ENCODE measurements around the gene ABHD12. TPM values are rescaled to one million over a fixed set of nuclear protein-coding genes. Genes with fewer than 3 reads are reported as not detected.

Gene ABHD12
- total RNA-seq, 1 experiment from 2014 or later = 48.3 TPM

DNA sequence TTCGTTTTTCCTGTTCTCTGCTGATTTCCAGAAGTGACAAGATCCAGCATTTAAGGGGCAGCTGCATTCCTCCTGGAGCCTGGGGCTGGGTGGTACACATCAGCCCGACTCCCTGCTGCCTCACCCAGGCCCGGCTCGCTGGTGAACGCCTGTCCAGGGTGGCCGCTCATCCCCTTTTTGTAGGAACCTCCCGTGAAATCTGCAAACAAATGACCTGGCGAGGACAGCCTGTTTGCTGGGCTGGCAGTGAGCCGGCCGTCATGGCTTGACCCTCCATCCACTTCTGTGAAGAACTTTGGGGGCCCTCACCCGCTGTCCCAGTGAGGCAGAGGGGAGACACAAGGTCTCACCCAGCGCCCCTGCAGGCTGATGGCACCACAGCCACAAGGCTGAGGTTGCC is 103.7 kb downstream of the ABHD12 start:
- H3K4me3 ChIP-seq (ENCODE audit: low read length) = no peak overlapping the region
- ATAC-seq = no peak
- no peaks in the 10 kb centered on the region for H3K27me3 ChIP-seq (ENCODE audit: low read length)
- H3K27ac ChIP-seq (ENCODE audit: low read length) = no peak overlapping the region
- no peaks in the 10 kb centered on the region for H3K79me2 ChIP-seq (ENCODE audit: low read length)
- no peaks in the 10 kb centered on the region for H3K9me2 ChIP-seq (replicated peaks; ENCODE audit: low read length)
- no peak overlapping the region for H2AFZ ChIP-seq (ENCODE audit: low read length)
- intact Hi-C loops (cut with micrococcal nuclease) = no loop called here
- H3K4me1 ChIP-seq (ENCODE audit: insufficient read depth, low read length) = no peaks in the 10 kb centered on the region
- ChIA-PET POLR2A (ENCODE audit: unreplicated experiment) (no interaction called here), CTCF (no interaction called here)
- no peak for TF ChIP-seq EZH2 (IDR thresholded peaks at IDR 0.05; ENCODE audit: low read length, unreplicated experiment)
- TF ChIP-seq, protein P1, sequence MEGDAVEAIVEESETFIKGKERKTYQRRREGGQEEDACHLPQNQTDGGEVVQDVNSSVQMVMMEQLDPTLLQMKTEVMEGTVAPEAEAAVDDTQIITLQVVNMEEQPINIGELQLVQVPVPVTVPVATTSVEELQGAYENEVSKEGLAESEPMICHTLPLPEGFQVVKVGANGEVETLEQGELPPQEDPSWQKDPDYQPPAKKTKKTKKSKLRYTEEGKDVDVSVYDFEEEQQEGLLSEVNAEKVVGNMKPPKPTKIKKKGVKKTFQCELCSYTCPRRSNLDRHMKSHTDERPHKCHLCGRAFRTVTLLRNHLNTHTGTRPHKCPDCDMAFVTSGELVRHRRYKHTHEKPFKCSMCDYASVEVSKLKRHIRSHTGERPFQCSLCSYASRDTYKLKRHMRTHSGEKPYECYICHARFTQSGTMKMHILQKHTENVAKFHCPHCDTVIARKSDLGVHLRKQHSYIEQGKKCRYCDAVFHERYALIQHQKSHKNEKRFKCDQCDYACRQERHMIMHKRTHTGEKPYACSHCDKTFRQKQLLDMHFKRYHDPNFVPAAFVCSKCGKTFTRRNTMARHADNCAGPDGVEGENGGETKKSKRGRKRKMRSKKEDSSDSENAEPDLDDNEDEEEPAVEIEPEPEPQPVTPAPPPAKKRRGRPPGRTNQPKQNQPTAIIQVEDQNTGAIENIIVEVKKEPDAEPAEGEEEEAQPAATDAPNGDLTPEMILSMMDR (conservative IDR thresholded peaks at IDR 0.05; ENCODE audit: low read depth, low read length) = no peak
- no peak for TF ChIP-seq EZH2phosphoT487 (IDR thresholded peaks at IDR 0.05; ENCODE audit: borderline replicate concordance, low read length)
- H3F3A ChIP-seq (ENCODE audit: low read length, unreplicated experiment) = no peaks in the 10 kb centered on the region
- DNase-seq = no peak
- H3K36me3 ChIP-seq (ENCODE audit: low read depth, low read length) = peaks cover 86% of the 10 kb centered on the region
- BruUV-seq (replicated peaks) = no TSS peak
- no peak overlapping the region for H3K4me2 ChIP-seq (ENCODE audit: low read length)
- no peaks in the 10 kb centered on the region for H4K20me1 ChIP-seq (ENCODE audit: low read length)
- H3K9ac ChIP-seq (ENCODE audit: low read length) = no peak overlapping the region
- no peaks in the 10 kb centered on the region for H3K9me3 ChIP-seq (ENCODE audit: low read length)

DNA sequence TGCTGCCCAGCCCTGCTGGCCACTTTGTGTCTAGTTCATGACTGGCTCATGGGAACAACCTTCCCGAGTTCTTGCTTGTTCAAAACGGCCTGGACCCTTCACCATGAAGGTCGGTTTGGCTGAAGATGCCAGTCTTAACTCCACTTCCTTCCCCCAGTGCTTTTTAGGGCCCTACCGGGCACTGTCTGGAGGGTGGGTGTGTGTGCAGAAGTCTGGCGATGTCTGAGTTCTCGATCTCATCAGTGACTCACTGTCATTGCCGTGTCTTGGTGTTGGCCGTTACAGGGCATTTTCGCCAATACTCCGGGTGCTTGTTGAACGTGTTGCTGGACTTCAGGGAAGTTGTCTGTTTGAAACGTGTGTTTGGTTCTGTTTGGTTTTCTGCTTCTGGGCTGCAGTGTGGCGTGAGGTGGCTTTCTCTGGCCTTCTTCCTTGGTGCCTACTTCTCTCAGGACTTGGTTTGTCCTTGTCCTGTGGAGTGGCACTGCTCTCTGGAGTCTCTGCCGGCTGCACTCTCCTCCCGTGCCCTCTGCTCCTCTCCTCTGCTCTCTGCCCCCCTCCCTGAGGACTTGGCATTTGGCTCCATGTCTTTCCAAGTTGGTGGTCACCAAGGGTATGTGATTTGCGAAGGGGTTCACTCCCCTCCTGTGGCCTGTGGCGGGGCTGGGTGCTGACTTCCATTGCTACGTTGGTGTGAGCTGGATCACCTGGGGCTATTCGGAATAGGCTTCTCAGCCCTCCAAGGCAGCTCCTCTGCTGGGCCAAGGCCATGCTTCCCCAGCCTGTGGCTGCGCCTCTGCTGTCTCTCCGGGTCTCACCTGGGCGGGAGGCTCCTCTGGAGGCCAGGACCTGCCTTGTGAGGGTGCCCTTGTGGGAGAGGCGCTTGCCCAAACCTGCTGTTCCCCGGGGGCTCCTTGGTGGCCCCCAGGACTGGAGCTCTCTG is 104.5 kb downstream of the ABHD12 start:
- Histone ChIP-seq H3K27me3 (ENCODE audit: low read length) (no peaks in the 10 kb centered on the region), H3F3A (ENCODE audit: low read length, unreplicated experiment) (no peaks in the 10 kb centered on the region), H3K9me3 (ENCODE audit: low read length) (no peaks in the 10 kb centered on the region), H3K79me2 (ENCODE audit: low read length) (no peaks in the 10 kb centered on the region), H3K4me3 (ENCODE audit: low read length) (no peak overlapping the region), H4K20me1 (ENCODE audit: low read length) (no peaks in the 10 kb centered on the region), H3K9ac (ENCODE audit: low read length) (no peak overlapping the region), H3K9me2 (replicated peaks; ENCODE audit: low read length) (no peaks in the 10 kb centered on the region), H3K27ac (ENCODE audit: low read length) (no peak overlapping the region), H3K4me2 (ENCODE audit: low read length) (no peak overlapping the region), H3K36me3 (ENCODE audit: low read depth, low read length) (peaks cover 87% of the 10 kb centered on the region), H2AFZ (ENCODE audit: low read length) (no peak overlapping the region), H3K4me1 (ENCODE audit: insufficient read depth, low read length) (no peaks in the 10 kb centered on the region)
- POLR2A ChIA-PET (ENCODE audit: unreplicated experiment) = no interaction called here
- no peak for TF ChIP-seq EZH2phosphoT487 (IDR thresholded peaks at IDR 0.05; ENCODE audit: borderline replicate concordance, low read length)
- TF ChIP-seq EZH2 (IDR thresholded peaks at IDR 0.05; ENCODE audit: low read length, unreplicated experiment) = no peak
- TF ChIP-seq, protein P1 (conservative IDR thresholded peaks at IDR 0.05; ENCODE audit: low read depth, low read length) = no peak
- CTCF ChIA-PET = no interaction called here
- no TSS peak for BruUV-seq (replicated peaks)
- no peak for ATAC-seq
- DNase-seq = no peak
- intact Hi-C loops (cut with micrococcal nuclease) = no loop called here

DNA sequence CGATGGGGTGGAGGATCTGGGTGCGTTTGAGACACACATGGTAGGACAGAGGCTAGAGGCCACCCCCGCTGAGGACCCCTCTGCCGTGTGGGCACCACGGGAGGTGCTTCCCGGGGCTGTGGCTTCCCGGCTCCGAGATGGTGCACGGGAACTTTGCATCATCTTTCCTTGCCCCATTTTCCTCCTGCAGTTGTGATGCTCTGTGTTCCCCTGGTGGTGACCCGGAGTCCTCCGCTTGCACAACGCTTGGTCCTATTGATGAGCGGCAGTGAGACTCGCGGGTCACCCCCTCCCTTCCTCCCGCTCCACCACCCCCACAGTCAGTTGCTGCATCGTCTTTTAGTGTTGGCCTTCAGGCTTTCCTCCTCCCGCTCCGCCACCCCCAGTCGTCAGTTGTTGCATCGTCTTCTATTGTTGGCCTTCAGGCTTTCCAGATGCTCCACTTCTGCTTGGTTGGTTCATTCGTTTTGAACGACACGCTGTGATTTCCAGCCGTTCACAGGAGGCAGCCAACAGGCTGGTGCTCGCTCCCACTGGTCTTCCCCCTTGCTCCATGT is 105.5 kb downstream of the ABHD12 start:
- intact Hi-C loops (cut with micrococcal nuclease) = no loop called here
- Histone ChIP-seq H3K79me2 (ENCODE audit: low read length) (no peaks in the 10 kb centered on the region), H3K27ac (ENCODE audit: low read length) (no peak overlapping the region), H3K9me2 (replicated peaks; ENCODE audit: low read length) (no peaks in the 10 kb centered on the region), H2AFZ (ENCODE audit: low read length) (no peak overlapping the region), H3K4me3 (ENCODE audit: low read length) (no peak overlapping the region), H3K27me3 (ENCODE audit: low read length) (no peaks in the 10 kb centered on the region), H3K4me2 (ENCODE audit: low read length) (no peak overlapping the region), H3K9me3 (ENCODE audit: low read length) (no peaks in the 10 kb centered on the region), H3K4me1 (ENCODE audit: insufficient read depth, low read length) (no peaks in the 10 kb centered on the region), H3K36me3 (ENCODE audit: low read depth, low read length) (peaks cover 84% of the 10 kb centered on the region), H3F3A (ENCODE audit: low read length, unreplicated experiment) (no peaks in the 10 kb centered on the region), H4K20me1 (ENCODE audit: low read length) (no peaks in the 10 kb centered on the region), H3K9ac (ENCODE audit: low read length) (no peak overlapping the region)
- TF ChIP-seq, protein P1 (conservative IDR thresholded peaks at IDR 0.05; ENCODE audit: low read depth, low read length) = 0 out of 2 replicates have a peak, but pooled peaks have one; percentile 25
- TF ChIP-seq EZH2phosphoT487 (IDR thresholded peaks at IDR 0.05; ENCODE audit: borderline replicate concordance, low read length) = no peak
- DNase-seq (no peak), ATAC-seq (no peak)
- BruUV-seq (replicated peaks) = TSS peak; percentile 5
- CTCF ChIA-PET = no interaction called here
- POLR2A ChIA-PET (ENCODE audit: unreplicated experiment) = no interaction called here

Measured in PC-3 (cell line).